Measurements from ENCODE around the gene OR5K2. TPM values are rescaled to one million over a fixed set of nuclear protein-coding genes. Genes with fewer than 3 reads are reported as not detected.
A peak's percentile ranks its signal among the peaks of the same experiment; 100 is the strongest.

Gene OR5K2
- total RNA-seq (2014; rRNA removed; shearing (Covaris generic)) = not detected in 2 replicates

GRCh38 chr3:98497381-98497780 is at the start of gene OR5K2:
OR5K2 (plus strand) TSS chr3:98497681; CDS start chr3:98497681, 0 bp downstream.
- DNase-seq (ENCODE audit: low read depth) = no peak

DNA sequence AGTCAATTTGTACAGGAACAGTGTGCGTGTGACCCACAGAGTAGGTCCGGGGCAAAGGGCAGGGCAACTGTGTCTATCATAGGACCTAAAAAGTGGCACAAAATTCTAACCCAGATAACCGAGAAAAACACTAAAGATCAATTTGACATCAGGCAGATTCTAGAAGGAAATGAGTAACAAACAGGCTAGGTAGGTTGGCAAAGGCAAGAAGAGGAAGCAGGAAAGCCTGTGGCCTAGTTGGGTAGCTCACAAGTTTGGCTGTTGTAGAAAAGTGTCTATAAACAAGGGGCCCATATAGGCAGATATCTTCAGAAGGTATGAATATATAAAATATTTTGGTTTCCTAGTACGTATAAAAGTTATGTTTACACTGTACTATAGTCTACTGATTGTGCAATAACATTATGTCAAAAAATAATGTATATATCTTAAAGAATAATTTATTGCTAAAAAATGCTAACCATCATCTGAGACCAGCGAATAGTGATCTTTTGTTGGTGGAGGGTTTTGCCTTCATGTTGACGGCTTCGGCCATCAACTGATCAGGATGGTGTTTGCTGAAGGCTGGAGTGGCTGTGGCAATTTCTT is 47.8 kb upstream of the OR5K2 start:
- DNase-seq (ENCODE audit: low read depth) = no peak

GRCh38 chr3:98450372-98450771 is 47.1 kb upstream of the OR5K2 start:
- DNase-seq (ENCODE audit: low read depth) = no peak

- DNase-seq (ENCODE audit: low read depth) = no peak
Measured at GRCh38 chr3:98453827-98454226, 43.7 kb upstream of the OR5K2 start.

DNA sequence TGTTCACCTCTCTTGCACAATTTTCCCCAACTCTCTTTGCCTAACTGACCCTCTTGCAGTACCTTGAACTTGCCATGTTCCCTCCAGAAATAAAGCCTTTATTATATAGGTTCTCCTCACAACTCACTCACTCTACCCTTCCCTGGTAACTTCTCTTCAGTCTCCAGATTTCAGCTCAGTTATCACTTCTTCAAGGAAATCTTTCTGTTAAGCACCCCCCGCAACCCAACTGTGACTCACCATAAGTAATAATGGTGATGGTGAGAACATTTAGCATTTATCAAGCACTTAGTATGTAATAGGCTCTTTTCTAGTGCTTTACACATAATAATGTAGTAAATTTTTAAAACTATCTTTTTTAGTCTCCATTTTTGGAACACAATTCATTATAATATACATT is 42.6 kb upstream of the OR5K2 start:
- no peak for DNase-seq (ENCODE audit: low read depth)

GRCh38 chr3:98457543-98457942 is 39.9 kb upstream of the OR5K2 start:
- no peak for DNase-seq (ENCODE audit: low read depth)

DNA sequence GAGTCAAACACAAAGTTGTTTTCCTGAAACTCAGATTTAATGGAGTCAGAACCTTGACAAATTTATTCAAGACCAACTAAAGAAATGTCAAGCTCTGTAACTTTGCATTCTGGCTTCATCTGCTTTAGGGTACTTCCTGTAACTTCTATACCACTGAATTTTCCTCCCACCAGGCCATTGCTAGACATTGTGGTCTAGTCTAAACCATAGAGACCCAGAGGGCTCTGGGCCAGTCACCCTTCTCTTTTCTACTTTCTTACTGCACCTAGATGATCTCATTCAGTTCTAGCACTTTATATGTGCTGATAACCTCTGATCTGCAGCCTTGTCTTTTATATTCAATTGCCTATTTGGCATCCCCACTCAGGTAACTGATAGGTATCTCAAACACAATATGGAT is 37.3 kb upstream of the OR5K2 start:
- DNase-seq (ENCODE audit: low read depth) = no peak

GRCh38 chr3:98462901-98463300 is 34.6 kb upstream of the OR5K2 start, which contains the start of gene OR5K1:
OR5K1 (plus strand) TSS chr3:98463201; CDS start chr3:98469577, 6,376 bp downstream.
- DNase-seq (ENCODE audit: low read depth) = no peak

- no peak for DNase-seq (ENCODE audit: low read depth)
Measured at GRCh38 chr3:98482717-98483482, 14.6 kb upstream of the OR5K2 start.

DNA sequence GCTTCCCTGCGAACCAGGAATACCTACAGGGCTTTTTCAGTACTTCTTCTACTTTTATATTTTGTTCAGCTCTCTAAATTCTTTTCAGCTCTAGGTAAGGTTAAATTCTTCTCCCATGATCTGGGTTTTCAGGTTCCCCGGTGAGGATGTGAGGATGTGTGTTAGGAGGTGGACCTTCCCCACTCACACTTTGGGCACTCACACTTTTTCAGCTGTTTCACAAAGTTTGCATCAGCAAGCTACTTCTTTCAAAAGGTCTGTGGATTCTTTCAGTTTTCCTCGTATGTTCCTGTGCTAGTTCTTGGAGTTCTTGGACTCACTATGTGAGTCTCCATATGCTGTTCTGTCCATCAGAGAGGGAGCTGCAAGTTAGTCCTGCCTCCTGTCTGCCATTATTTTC is 13.9 kb upstream of the OR5K2 start:
- DNase-seq (ENCODE audit: low read depth) = no peak

GRCh38 chr3:98500019-98500418 is 2.5 kb downstream of the OR5K2 start:
- DNase-seq (ENCODE audit: low read depth) = peak; percentile 27

- DNase-seq (ENCODE audit: low read depth) = no peak
Measured at GRCh38 chr3:98501270-98501669, 3.8 kb downstream of the OR5K2 start.

DNA sequence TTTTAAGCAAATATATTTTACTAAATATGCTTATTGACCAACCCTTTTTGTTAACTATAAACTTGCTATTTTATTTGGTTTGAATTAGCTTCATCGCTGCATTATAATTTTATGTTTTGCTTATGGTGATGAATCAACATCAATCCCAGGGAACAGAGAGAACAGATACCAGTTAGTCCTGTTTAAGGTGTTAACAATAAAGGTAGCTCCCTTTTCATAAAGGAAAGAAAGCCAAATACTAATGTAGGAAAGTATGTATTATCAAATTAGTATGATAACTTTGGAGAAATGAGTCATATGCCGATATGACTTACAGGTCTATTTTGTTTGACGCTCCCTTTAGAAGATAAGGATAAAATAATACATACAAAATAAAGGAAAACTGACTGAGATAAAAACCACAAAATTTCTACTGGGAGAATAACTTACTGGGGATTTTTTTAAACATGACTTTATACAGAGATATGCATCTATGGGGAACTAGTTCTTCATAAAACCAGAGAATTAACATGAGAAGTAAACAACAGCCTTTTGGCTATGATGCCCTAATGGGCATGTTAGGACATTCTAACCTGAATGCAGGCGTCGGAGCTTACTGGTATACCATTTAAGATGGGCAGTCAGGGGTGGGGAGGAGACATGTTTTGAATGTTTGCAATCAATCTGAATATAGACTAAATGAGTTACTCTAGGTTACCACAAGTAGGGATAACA is 4.5 kb downstream of the OR5K2 start:
- DNase-seq (ENCODE audit: low read depth) = no peak

- DNase-seq (ENCODE audit: low read depth) = peak; percentile 23
Measured at GRCh38 chr3:98504539-98504938, 7.1 kb downstream of the OR5K2 start.

- no peak for DNase-seq (ENCODE audit: low read depth)
Measured at GRCh38 chr3:98508582-98508981, 11.1 kb downstream of the OR5K2 start.

- no peak for DNase-seq (ENCODE audit: low read depth)
Measured at GRCh38 chr3:98512576-98512975, 15.1 kb downstream of the OR5K2 start.

DNA sequence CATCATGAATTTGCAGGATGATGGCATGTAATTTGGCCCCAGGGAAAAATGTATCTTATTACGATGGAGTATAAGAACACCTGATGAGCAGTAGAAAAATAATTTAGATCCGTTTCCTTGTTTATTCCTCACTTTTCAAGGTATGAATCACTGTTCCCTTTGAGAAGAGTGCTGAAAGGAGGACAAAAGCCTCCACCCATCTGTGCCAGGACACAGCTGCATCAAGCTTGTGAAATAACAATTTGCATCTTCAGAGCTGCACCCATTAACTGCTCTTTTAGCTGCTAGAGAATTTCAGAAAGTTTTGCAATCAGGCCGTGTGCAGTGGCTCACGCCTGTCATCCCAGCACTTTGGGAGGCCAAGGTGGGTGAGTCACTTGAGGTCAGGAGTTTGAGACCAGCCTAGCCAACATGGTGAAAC is 15.6 kb downstream of the OR5K2 start:
- DNase-seq (ENCODE audit: low read depth) = peak; percentile 59

DNA sequence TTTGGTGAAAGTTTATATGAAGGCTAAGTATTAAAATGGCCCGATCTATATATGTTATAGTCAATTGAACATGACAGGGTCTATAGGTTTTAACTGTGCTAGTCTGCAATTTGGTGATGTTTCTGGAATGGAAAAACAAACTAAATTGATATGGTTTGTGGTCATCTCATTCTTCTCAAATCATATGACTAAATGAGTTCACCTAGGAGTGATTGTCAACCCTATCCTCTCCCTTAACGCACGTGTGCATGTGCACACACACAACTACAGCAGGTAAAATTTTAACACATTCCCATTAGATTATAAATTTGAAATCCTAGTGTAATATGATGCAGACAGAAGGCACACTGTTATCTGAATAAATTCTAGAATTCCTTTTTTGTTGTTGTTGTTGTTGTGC is 16.3 kb downstream of the OR5K2 start:
- no peak for DNase-seq (ENCODE audit: low read depth)

- DNase-seq (ENCODE audit: low read depth) = no peak
Measured at GRCh38 chr3:98514948-98515347, 17.5 kb downstream of the OR5K2 start.

DNA sequence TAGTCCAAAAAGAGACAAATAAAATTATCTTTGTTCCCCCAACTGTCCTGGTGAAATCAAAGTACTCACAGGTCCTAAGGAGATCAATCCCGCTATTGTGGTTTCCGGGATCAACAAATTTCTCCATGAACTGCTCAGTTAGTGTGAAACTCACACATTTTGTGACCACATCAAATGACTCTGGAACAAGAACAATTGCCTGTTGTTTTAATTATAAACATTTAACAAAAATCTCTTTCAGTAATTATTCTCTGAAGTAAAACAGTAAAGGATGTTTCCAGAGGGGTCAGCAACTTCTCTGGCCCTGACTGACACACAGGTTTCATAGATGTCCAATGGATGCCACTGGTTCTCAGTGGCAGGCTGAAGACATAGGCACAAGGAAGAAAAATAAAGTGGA is 21.3 kb downstream of the OR5K2 start:
- DNase-seq (ENCODE audit: low read depth) = no peak

- no peak for DNase-seq (ENCODE audit: low read depth)
Measured at GRCh38 chr3:98519351-98519750, 21.9 kb downstream of the OR5K2 start.

- peak; percentile 84 for DNase-seq (ENCODE audit: low read depth)
Measured at GRCh38 chr3:98521897-98522543, 24.5 kb downstream of the OR5K2 start.
